ENCODE measurements around the gene CRYBG1. TPM values are rescaled to one million over a fixed set of nuclear protein-coding genes. Genes with fewer than 3 reads are reported as not detected.
A peak's percentile ranks its signal among the peaks of the same experiment; 100 is the strongest.

Gene CRYBG1
- total and polyA plus RNA-seq, 2 of the 13 experiments (the other 11 are each of a cell fraction or from before 2014, with no cell fraction given), result 10.1 to 21.9 TPM

DNA sequence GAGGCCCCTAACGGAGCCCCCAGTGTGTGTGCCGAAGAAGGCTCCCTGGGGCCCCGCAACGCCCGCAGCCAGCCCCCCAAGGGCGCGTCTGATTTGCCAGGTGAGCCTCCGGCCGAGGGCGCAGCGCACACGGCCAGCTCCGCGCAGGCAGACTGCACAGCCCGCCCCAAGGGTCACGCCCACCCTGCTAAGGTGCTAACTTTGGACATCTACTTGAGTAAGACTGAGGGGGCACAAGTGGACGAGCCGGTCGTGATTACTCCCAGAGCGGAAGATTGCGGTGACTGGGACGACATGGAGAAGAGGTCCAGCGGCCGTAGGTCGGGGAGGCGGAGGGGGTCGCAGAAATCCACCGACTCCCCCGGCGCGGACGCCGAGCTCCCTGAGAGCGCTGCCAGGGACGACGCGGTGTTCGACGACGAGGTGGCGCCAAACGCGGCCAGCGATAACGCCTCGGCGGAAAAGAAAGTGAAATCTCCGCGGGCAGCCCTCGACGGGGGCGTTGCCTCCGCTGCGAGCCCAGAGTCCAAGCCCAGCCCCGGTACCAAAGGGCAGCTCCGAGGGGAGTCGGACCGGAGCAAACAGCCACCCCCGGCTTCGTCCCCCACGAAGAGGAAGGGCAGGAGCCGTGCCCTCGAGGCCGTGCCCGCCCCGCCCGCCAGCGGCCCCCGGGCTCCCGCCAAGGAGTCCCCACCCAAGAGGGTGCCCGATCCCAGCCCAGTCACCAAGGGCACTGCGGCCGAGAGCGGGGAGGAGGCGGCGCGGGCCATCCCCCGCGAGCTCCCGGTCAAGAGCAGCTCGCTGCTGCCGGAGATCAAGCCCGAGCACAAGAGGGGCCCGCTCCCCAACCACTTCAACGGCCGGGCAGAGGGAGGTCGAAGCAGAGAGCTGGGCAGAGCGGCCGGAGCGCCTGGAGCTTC, 151.8 kb downstream of the CRYBG1 start (continued):
- TF ChIP-seq BATF2 (CRISPR knock-in tag; IDR thresholded peaks at IDR 0.05) (peak; percentile 77), MYPOP (CRISPR knock-in tag; IDR thresholded peaks at IDR 0.05) (peak; percentile 99), ZNF713 (CRISPR knock-in tag; IDR thresholded peaks at IDR 0.05) (no peak), SNAPC2 (CRISPR knock-in tag; IDR thresholded peaks at IDR 0.05) (peak; percentile 82; the same call in 1 of the 2 replicates), PREB (CRISPR knock-in tag; IDR thresholded peaks at IDR 0.05) (no peak), ZNF256 (CRISPR knock-in tag; conservative IDR thresholded peaks at IDR 0.05) (peak; percentile 31; the same call in 1 of the 2 replicates), SMYD3 (CRISPR knock-in tag; IDR thresholded peaks at IDR 0.05) (0 out of 2 replicates have a peak, but pooled peaks have one; percentile 38), ZNF337 (CRISPR knock-in tag; IDR thresholded peaks at IDR 0.05; ENCODE audit: borderline replicate concordance, low read depth) (peak; percentile 45; the same call in 1 of the 2 replicates), CEBPB (IDR thresholded peaks at IDR 0.05; ENCODE audit: borderline replicate concordance, low read depth, low read length) (no peak), ZNF317 (CRISPR knock-in tag; IDR thresholded peaks at IDR 0.05) (peak; percentile 81; the same call in 1 of the 2 replicates), ZNF101 (CRISPR knock-in tag; IDR thresholded peaks at IDR 0.05; ENCODE audit: borderline replicate concordance, low read depth) (0 out of 2 replicates have a peak, but pooled peaks have one; percentile 60), ZNF704 (CRISPR knock-in tag; IDR thresholded peaks at IDR 0.05; ENCODE audit: borderline replicate concordance) (peak; percentile 82; the same call in 1 of the 2 replicates), ZNF7 (CRISPR knock-in tag; IDR thresholded peaks at IDR 0.05) (no peak), FLYWCH1 (CRISPR knock-in tag; IDR thresholded peaks at IDR 0.05) (no peak), CAMTA2 (CRISPR knock-in tag; IDR thresholded peaks at IDR 0.05; ENCODE audit: borderline replicate concordance) (peak; percentile 95), KLF13 (CRISPR knock-in tag; IDR thresholded peaks at IDR 0.05) (no peak), FOSL2 (CRISPR knock-in tag; IDR thresholded peaks at IDR 0.05) (0 out of 2 replicates have a peak, but pooled peaks have one; percentile 32), MLX (CRISPR knock-in tag; IDR thresholded peaks at IDR 0.05) (no peak), JUND (CRISPR knock-in tag; IDR thresholded peaks at IDR 0.05) (no peak), ZNF430 (CRISPR knock-in tag; IDR thresholded peaks at IDR 0.05) (peak; percentile 94; the same call in 1 of the 2 replicates), ZNF768 (CRISPR knock-in tag; IDR thresholded peaks at IDR 0.05) (peak; percentile 54; the same call in 1 of the 2 replicates)
- TF ChIP-seq, protein P1, sequence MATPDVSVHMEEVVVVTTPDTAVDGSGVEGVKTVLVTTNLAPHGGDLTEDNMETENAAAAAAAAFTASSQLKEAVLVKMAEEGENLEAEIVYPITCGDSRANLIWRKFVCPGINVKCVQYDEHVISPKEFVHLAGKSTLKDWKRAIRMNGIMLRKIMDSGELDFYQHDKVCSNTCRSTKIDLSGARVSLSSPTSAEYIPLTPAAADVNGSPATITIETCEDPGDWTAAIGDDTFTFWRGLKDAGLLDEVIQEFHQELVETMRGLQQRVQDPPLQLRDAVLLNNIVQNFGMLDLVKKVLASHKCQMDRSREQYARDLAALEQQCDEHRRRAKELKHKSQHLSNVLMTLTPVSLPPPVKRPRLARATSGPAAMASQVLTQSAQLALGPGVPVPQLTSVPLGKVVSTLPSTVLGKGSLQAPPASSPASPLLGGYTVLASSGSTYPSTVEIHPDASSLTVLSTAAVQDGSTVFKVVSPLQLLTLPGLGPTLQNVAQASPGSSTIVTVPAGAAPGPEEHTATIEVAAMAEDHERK (CRISPR knock-in tag; IDR thresholded peaks at IDR 0.05; ENCODE audit: low read depth), result no peak
